Measurements from ENCODE around the gene CELF4. TPM values are rescaled to one million over a fixed set of nuclear protein-coding genes. Genes with fewer than 3 reads are reported as not detected.

CELF4 gene
- total and polyA plus RNA-seq, 2 donors (not counting 1 experiment from before 2014, with no cell fraction given) = 0.17 TPM; not detected in 1

- Histone ChIP-seq H3K27ac (ENCODE audit: insufficient read depth, low read length) (no peak overlapping the region), H2AFZ (ENCODE audit: low read length) (no peak overlapping the region), H3K4me1 (ENCODE audit: control insufficient read depth, extremely low read depth, insufficient read depth, low read length) (no peaks in the 10 kb centered on the region), H3K27me3 (ENCODE audit: control insufficient read depth, insufficient read depth, low read length) (no peaks in the 10 kb centered on the region), H4K20me1 (ENCODE audit: control insufficient read depth, extremely low read depth, insufficient read depth, low read length) (no peaks in the 10 kb centered on the region), H3K4me3 (replicated peaks in 1 of 4; ENCODE audit: control extremely low read depth in 1 of 4, insufficient read depth in 1 of 4, low read depth in 3 of 4, low read length in 4 of 4) (no peak overlapping the region), H3K79me2 (ENCODE audit: control insufficient read depth, insufficient read depth, low read length) (no peaks in the 10 kb centered on the region), H3K4me2 (ENCODE audit: extremely low read depth, insufficient read depth, low read length) (no peak overlapping the region), H3K9me3 (ENCODE audit: control insufficient read depth, insufficient read depth, low read depth, low read length) (no peaks in the 10 kb centered on the region), H3K36me3 (ENCODE audit: control insufficient read depth, insufficient read depth, low read length) (no peaks in the 10 kb centered on the region), H3K9ac (ENCODE audit: insufficient read depth, low read length) (no peak overlapping the region)
- peak; percentile 33 to 47 for DNase-seq (ENCODE audit: low read depth in 2 of 2)
- TF ChIP-seq CTCF (conservative IDR thresholded peaks at IDR 0.05 in 1 of 2, IDR thresholded peaks at IDR 0.05 in 1 of 2; ENCODE audit: low read depth in 1 of 2, low read length in 2 of 2) (peak; percentile 79), EZH2 (IDR thresholded peaks at IDR 0.05; ENCODE audit: low read length, missing control alignments) (no peak)
Measured at GRCh38 chr18:37537868-37538525, 27.6 kb downstream of the CELF4 start.

- no peaks in the 10 kb centered on the region for H3K79me2 ChIP-seq (ENCODE audit: control insufficient read depth, insufficient read depth, low read length)
- no peak overlapping the region for H3K27ac ChIP-seq (ENCODE audit: insufficient read depth, low read length)
- no peaks in the 10 kb centered on the region for H3K27me3 ChIP-seq (ENCODE audit: control insufficient read depth, insufficient read depth, low read length)
- no peak overlapping the region for H2AFZ ChIP-seq (ENCODE audit: low read length)
- no peak for DNase-seq (ENCODE audit: low read depth in 2 of 2)
- no peaks in the 10 kb centered on the region for H3K4me1 ChIP-seq (ENCODE audit: control insufficient read depth, extremely low read depth, insufficient read depth, low read length)
- H3K9me3 ChIP-seq (ENCODE audit: control insufficient read depth, insufficient read depth, low read depth, low read length) = no peaks in the 10 kb centered on the region
- H3K9ac ChIP-seq (ENCODE audit: insufficient read depth, low read length) = no peak overlapping the region
- no peak for TF ChIP-seq CTCF (conservative IDR thresholded peaks at IDR 0.05 in 1 of 2, IDR thresholded peaks at IDR 0.05 in 1 of 2; ENCODE audit: low read depth in 1 of 2, low read length in 2 of 2)
- TF ChIP-seq EZH2 (IDR thresholded peaks at IDR 0.05; ENCODE audit: low read length, missing control alignments) = no peak
- no peak overlapping the region for H3K4me3 ChIP-seq (replicated peaks in 1 of 4; ENCODE audit: control extremely low read depth in 1 of 4, insufficient read depth in 1 of 4, low read depth in 3 of 4, low read length in 4 of 4)
- no peaks in the 10 kb centered on the region for H3K36me3 ChIP-seq (ENCODE audit: control insufficient read depth, insufficient read depth, low read length)
- H4K20me1 ChIP-seq (ENCODE audit: control insufficient read depth, extremely low read depth, insufficient read depth, low read length) = no peaks in the 10 kb centered on the region
- H3K4me2 ChIP-seq (ENCODE audit: extremely low read depth, insufficient read depth, low read length) = no peak overlapping the region
Measured at GRCh38 chr18:37536656-37537055, 28.9 kb downstream of the CELF4 start.

DNA sequence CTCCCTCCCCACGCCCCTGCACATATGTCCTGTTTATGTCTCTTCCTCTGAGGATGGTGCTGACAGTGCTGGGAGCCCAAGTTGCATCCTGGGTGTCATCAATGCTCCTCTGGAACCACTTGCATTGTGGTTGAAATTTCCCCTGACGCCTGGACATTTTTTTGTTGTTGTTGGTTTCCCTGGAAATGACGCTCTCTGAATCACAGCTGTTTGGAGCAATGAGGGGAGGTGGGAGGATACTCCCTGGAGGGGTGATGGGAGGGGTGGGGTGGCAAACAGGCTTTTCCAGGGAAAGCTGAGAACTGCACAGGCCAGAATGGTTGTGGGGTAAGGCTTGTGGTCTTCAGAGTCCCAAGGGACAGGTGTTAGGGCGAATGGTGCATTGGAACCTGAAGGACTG lies 29.6 kb downstream of the CELF4 start:
- Histone ChIP-seq H3K4me1 (ENCODE audit: control insufficient read depth, extremely low read depth, insufficient read depth, low read length) (no peaks in the 10 kb centered on the region), H3K9ac (ENCODE audit: insufficient read depth, low read length) (no peak overlapping the region), H3K36me3 (ENCODE audit: control insufficient read depth, insufficient read depth, low read length) (no peaks in the 10 kb centered on the region), H3K4me2 (ENCODE audit: extremely low read depth, insufficient read depth, low read length) (no peak overlapping the region), H3K27me3 (ENCODE audit: control insufficient read depth, insufficient read depth, low read length) (no peaks in the 10 kb centered on the region), H3K9me3 (ENCODE audit: control insufficient read depth, insufficient read depth, low read depth, low read length) (no peaks in the 10 kb centered on the region), H2AFZ (ENCODE audit: low read length) (no peak overlapping the region), H4K20me1 (ENCODE audit: control insufficient read depth, extremely low read depth, insufficient read depth, low read length) (no peaks in the 10 kb centered on the region), H3K4me3 (replicated peaks in 1 of 4; ENCODE audit: control extremely low read depth in 1 of 4, insufficient read depth in 1 of 4, low read depth in 3 of 4, low read length in 4 of 4) (no peak overlapping the region), H3K79me2 (ENCODE audit: control insufficient read depth, insufficient read depth, low read length) (no peaks in the 10 kb centered on the region), H3K27ac (ENCODE audit: insufficient read depth, low read length) (no peak overlapping the region)
- no peak for DNase-seq (ENCODE audit: low read depth in 2 of 2)
- no peak for TF ChIP-seq EZH2 (IDR thresholded peaks at IDR 0.05; ENCODE audit: low read length, missing control alignments)
- no peak for TF ChIP-seq CTCF (conservative IDR thresholded peaks at IDR 0.05 in 1 of 2, IDR thresholded peaks at IDR 0.05 in 1 of 2; ENCODE audit: low read depth in 1 of 2, low read length in 2 of 2)
